CD8-positive, alpha-beta memory T cell (primary cell): Measurements from ENCODE around the gene CACYBP. TPM values are rescaled to one million over a fixed set of nuclear protein-coding genes. Genes with fewer than 3 reads are reported as not detected.

ENCODE experiments used
- CTCF ChIA-PET: fragments of 350-600 bp; sonication (Branson Sonifier 250); formaldehyde crosslinking; loops from one replicate; lab custom pipeline; 2021; ENCODE audit warnings: antibody characterized with exemption; lab: Charles Lee
- POLR2A ChIA-PET: fragments of 350-600 bp; sonication (Branson Sonifier 250); formaldehyde crosslinking; loops from one replicate; lab custom pipeline; 2021; ENCODE audit warnings: antibody characterized with exemption; lab: Charles Lee
- DNase-seq, 5 donors: peaks; one replicate each; pipeline versions ENCODE4 v3.0.0 to v3.0.0-alpha.2; 2020 to 2022; ENCODE audit warnings: mixed read lengths in 1 of 5
- H3K27ac ChIP-seq: one replicate; pipeline ENCODE4 v1.7.0; 2013; ENCODE audit warnings: low read depth, mild to moderate bottlenecking, low read length, moderate library complexity
- H3K27me3 ChIP-seq: 2 replicates; pipeline ENCODE4 v1.7.0; 2013; ENCODE audit warnings: low read length, mild to moderate bottlenecking; ENCODE audit not compliant: insufficient read depth, poor library complexity, severe bottlenecking
- H3K36me3 ChIP-seq: 2 replicates; pipeline ENCODE4 v1.7.0; 2013; ENCODE audit warnings: mild to moderate bottlenecking, low read length, moderate library complexity; ENCODE audit not compliant: insufficient read depth
- H3K4me1 ChIP-seq: 2 replicates; pipeline ENCODE4 v1.7.0; 2013; ENCODE audit warnings: mild to moderate bottlenecking, low read length, moderate library complexity; ENCODE audit not compliant: insufficient read depth
- H3K4me3 ChIP-seq: 2 replicates; pipeline ENCODE4 v1.7.0; 2013; ENCODE audit warnings: mild to moderate bottlenecking, low read length
- H3K9me3 ChIP-seq: 2 replicates; pipeline ENCODE4 v1.7.0; 2013; ENCODE audit warnings: mild to moderate bottlenecking, low read length
- H3K27ac Mint-ChIP-seq, 8 donors: one replicate each; pipeline ENCODE4 v1.8.0; 2020 to 2021; ENCODE audit warnings: mixed read lengths in 8 of 8, mild to moderate bottlenecking in 6 of 8, inconsistent platforms in 3 of 8, moderate library complexity in 3 of 8
- H3K27me3 Mint-ChIP-seq, 2 donors: one replicate each; pipeline ENCODE4 v1.8.0; 2020 to 2021; ENCODE audit warnings: mixed read lengths in 2 of 2, mild to moderate bottlenecking in 1 of 2, moderate library complexity in 1 of 2
- H3K36me3 Mint-ChIP-seq, 3 donors: one replicate each; pipeline ENCODE4 v1.8.0; 2020 to 2021; ENCODE audit warnings: mixed read lengths in 3 of 3, inconsistent platforms in 1 of 3, mild to moderate bottlenecking in 1 of 3
- H3K4me1 Mint-ChIP-seq, 3 donors: one replicate each; pipeline ENCODE4 v1.8.0; 2020 to 2021; ENCODE audit warnings: mixed read lengths in 3 of 3, inconsistent platforms in 1 of 3, mild to moderate bottlenecking in 1 of 3
- H3K4me3 Mint-ChIP-seq, 7 donors: one replicate each; pipeline ENCODE4 v1.8.0; 2020 to 2021; ENCODE audit warnings: mixed read lengths in 7 of 7, mild to moderate bottlenecking in 6 of 7, moderate library complexity in 4 of 7, inconsistent platforms in 2 of 7
- H3K9me3 Mint-ChIP-seq, 5 donors: one replicate each; pipeline ENCODE4 v1.8.0; 2020 to 2022; ENCODE audit warnings: mixed read lengths in 5 of 5, mild to moderate bottlenecking in 3 of 5, moderate library complexity in 2 of 5, inconsistent platforms in 1 of 5
- polyA plus RNA-seq: library from polyadenylated mRNA; unstranded; fragments of 300-500 nt; fragmentation: Illumina TruSeq; gene quantifications from one replicate; pipeline ENCODE4 v1.2.3, GENCODE V29; 2021
- total RNA-seq, 2 experiments: library from RNA; stranded (reverse); gene quantifications; one replicate each; pipeline ENCODE4 v1.2.3, GENCODE V29; 2021

Gene CACYBP
- total and polyA plus RNA-seq, 3 experiments from 2014 or later = 166 to 372 (median 345) TPM

DNA sequence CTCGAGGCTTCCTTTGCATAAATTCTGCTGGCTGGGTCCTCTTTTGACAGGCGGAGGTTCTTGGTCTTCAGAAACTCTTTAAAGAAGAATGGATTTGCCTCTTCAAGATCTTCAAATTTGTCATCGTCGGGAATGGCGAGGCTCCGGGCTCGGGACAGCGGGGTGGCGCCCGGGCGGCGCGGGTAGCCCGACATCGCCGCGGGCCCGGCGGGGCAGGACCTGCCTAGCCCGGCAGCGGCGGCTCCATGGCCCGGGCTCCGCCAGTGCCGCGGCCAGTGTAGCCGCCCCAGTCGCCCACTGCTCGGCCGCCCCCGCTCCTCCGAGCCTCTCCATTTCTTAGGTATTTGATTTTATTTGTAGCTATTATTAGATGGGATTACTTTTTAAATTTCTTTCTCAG lies 45.8 kb downstream of the CACYBP start:
- H3K9me3 Mint-ChIP-seq = peaks cover 0 to 2% (median 0%) of the 10 kb centered on the region in 5 donors
- Histone ChIP-seq H3K4me3 (no peak overlapping the region), H3K9me3 (no peaks in the 10 kb centered on the region), H3K4me1 (no peaks in the 10 kb centered on the region), H3K27ac (no peak overlapping the region), H3K27me3 (peaks cover 3% of the 10 kb centered on the region), H3K36me3 (no peaks in the 10 kb centered on the region)
- peaks cover 2 to 51% of the 10 kb centered on the region in 2 donors for H3K27me3 Mint-ChIP-seq
- DNase-seq = no peak
- ChIA-PET CTCF (no interaction called here), POLR2A (no interaction called here)
- no peak overlapping the region for H3K27ac Mint-ChIP-seq
- H3K36me3 Mint-ChIP-seq = no peaks in the 10 kb centered on the region
- H3K4me3 Mint-ChIP-seq = no peak overlapping the region
- no peaks in the 10 kb centered on the region for H3K4me1 Mint-ChIP-seq

GRCh38 chr1:175050992-175051391 lies 51.2 kb downstream of the CACYBP start:
- Mint-ChIP-seq H3K27ac (no peak overlapping the region), H3K27me3 (peaks cover 13 to 67% of the 10 kb centered on the region in 2 donors), H3K36me3 (no peaks in the 10 kb centered on the region), H3K9me3 (peaks cover 0 to 2% (median 0%) of the 10 kb centered on the region in 5 donors), H3K4me3 (no peak overlapping the region), H3K4me1 (no peaks in the 10 kb centered on the region)
- ChIA-PET POLR2A (no interaction called here), CTCF (no interaction called here)
- DNase-seq = no peak
- Histone ChIP-seq H3K4me1 (no peaks in the 10 kb centered on the region), H3K4me3 (no peak overlapping the region), H3K36me3 (no peaks in the 10 kb centered on the region), H3K27ac (no peak overlapping the region), H3K9me3 (no peaks in the 10 kb centered on the region), H3K27me3 (peaks cover 7% of the 10 kb centered on the region)

GRCh38 chr1:175054736-175055135 lies 55.0 kb downstream of the CACYBP start:
- no peaks in the 10 kb centered on the region for H3K4me1 Mint-ChIP-seq
- H3K36me3 Mint-ChIP-seq = peaks cover 0 to 14% (median 0%) of the 10 kb centered on the region in 3 donors
- ChIA-PET POLR2A (no interaction called here), CTCF (interaction anchor here (1.0 to 1.5 kb wide), 2 partner anchors 23 to 72 kb away, joined by 3 read pairs; no protein-coding TSS in a partner anchor)
- no peak overlapping the region for H3K4me3 Mint-ChIP-seq
- no peak overlapping the region for H3K4me3 ChIP-seq
- DNase-seq = no peak
- peaks cover 24 to 63% of the 10 kb centered on the region in 2 donors for H3K27me3 Mint-ChIP-seq
- no peaks in the 10 kb centered on the region for H3K4me1 ChIP-seq
- no peaks in the 10 kb centered on the region for H3K9me3 ChIP-seq
- H3K27ac Mint-ChIP-seq = no peak overlapping the region
- H3K27ac ChIP-seq = no peak overlapping the region
- H3K9me3 Mint-ChIP-seq = peaks cover 0 to 6% (median 3%) of the 10 kb centered on the region in 5 donors
- H3K27me3 ChIP-seq = peaks cover 7% of the 10 kb centered on the region
- H3K36me3 ChIP-seq = no peaks in the 10 kb centered on the region

Other genes starting within 250 kb of the CACYBP start
- gene MRPS14, start 23.5 kb downstream of the CACYBP start, total RNA-seq = 10 to 100 TPM; 41.0 to 41.4 TPM
- 49.4 TPM for gene MRPS14, start 23.5 kb downstream of the CACYBP start, polyA plus RNA-seq
- not detected for gene TNN, start 67.9 kb downstream of the CACYBP start, total RNA-seq
- gene TNN, start 67.9 kb downstream of the CACYBP start, polyA plus RNA-seq = not detected
- 10 to 100 TPM; 30.4 to 31.8 TPM for gene KIAA0040, start 192.8 kb downstream of the CACYBP start, total RNA-seq
- 39.3 TPM for gene KIAA0040, start 192.8 kb downstream of the CACYBP start, polyA plus RNA-seq